Mucosa of stomach (tissue), 1 donor: ENCODE results near the gene GPR3.
"Not testable (repeated sequence)": the region's sequence is repeated elsewhere in the genome, so short reads cannot be mapped to it uniquely, and the experiment has no call there.

Source experiments
- H3K27me3 ChIP-seq: one replicate; pipeline ENCODE4 v1.7.0; 2013; ENCODE audit warnings: mild to moderate bottlenecking, low read length; ENCODE audit not compliant: control insufficient read depth, insufficient read depth
- H3K36me3 ChIP-seq: one replicate; pipeline ENCODE4 v1.7.0; 2013; ENCODE audit warnings: low read length; ENCODE audit not compliant: control insufficient read depth, insufficient read depth
- H3K4me1 ChIP-seq: one replicate; pipeline ENCODE4 v1.7.0; 2013; ENCODE audit warnings: mild to moderate bottlenecking, low read length; ENCODE audit not compliant: control insufficient read depth, insufficient read depth
- H3K4me3 ChIP-seq: one replicate; pipeline ENCODE4 v1.7.0; 2013; ENCODE audit warnings: low read length
- H3K9ac ChIP-seq: one replicate; pipeline ENCODE4 v1.7.0; 2013; ENCODE audit warnings: mild to moderate bottlenecking, low read length, moderate library complexity
- H3K9me3 ChIP-seq: one replicate; pipeline ENCODE4 v1.7.0; 2013; ENCODE audit warnings: mild to moderate bottlenecking, low read length, moderate library complexity; ENCODE audit not compliant: control insufficient read depth
- donor health status: Pancreatic carcinoma.

Gene GPR3

DNA sequence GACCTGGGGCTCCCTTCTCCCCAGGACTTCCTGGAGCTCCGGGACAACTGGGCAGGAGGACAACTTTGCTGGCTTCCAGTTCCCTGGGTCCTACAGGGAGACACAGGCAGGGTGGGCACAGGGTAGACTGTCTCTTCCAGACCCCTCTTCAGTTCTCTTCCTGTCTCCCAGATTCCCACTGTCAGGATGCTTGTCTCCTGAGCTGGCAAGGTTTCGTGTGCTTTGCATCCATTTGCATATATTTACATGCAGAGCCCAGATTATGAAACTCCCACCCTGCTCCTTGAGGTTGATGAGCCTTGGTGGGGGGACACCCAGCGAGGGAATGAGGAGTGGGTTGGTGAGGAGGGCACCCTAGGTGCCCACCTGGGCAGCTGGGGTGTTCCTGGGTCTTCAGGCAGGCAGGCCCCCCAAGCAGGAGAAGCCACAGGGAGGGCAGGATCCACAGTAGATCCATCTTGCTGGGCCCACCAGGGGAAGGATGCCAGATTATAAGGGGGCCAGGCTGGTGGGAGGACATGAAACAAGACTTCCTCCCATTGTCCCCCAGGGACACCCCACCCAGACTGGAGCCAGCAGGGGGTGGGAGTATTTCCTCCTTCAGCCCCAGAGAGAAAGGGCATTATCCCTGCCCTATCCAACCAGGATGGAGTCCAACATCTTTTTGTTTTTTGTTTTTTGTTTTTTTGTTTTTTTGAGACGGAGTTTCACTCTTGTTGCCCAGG lies 17.9 kb upstream of the GPR3 start, which contains the start of gene FCN3:
Gene FCN3 (minus strand): TSS at position 463 of the 725 bp plus-strand sequence. CDS start 6 bp downstream, at position 457.
- Histone ChIP-seq H3K9ac (no peak within 1 kb of the TSS), H3K36me3 (no peaks in the 10 kb centered on the region), H3K9me3 (no peaks in the 10 kb centered on the region), H3K4me3 (no peak within 1 kb of the TSS), H3K27me3 (no peaks in the 10 kb centered on the region), H3K4me1 (peaks cover 2% of the 10 kb centered on the region)

DNA sequence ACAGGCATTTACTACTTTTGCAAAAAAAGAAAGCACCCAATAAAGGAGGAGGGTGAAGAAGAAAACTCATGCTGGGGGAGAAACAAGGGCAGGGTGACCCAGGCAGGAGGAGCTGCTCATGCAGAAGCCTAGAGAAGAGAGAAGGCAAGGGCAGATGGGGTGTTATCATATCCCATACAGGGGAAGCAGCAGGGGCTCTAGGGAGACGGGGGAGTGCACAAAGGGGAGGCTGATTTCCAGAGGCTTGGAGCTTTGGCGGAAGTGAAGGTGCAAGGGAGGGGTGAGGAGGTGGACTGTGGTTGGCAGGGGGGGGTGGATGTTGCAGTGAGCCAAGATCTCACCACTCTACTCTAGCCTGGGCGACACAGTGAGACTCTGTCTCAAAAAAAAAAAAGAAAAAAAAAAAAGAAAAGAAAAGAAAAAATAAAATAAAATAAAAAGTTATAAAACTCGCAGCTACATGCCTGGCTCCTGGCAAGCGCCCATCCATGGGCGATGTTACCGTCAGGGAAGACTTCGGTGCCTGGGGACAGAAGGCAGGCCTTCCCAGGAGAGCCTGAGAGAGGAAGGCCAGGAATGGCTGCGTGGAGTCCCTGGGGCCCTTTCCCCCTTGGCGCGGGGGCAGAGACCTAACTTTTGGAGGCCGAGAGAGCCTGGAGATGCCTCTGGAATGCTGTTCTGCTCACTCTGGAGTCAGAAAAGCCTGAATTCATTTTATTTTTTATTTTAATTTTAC lies 14.5 kb upstream of the GPR3 start:
- no peak overlapping the region for H3K4me3 ChIP-seq
- H3K9me3 ChIP-seq = no peaks in the 10 kb centered on the region
- H3K27me3 ChIP-seq = peaks cover 14% of the 10 kb centered on the region
- peaks cover 16% of the 10 kb centered on the region for H3K4me1 ChIP-seq
- H3K36me3 ChIP-seq = no peaks in the 10 kb centered on the region
- no peak overlapping the region for H3K9ac ChIP-seq

DNA sequence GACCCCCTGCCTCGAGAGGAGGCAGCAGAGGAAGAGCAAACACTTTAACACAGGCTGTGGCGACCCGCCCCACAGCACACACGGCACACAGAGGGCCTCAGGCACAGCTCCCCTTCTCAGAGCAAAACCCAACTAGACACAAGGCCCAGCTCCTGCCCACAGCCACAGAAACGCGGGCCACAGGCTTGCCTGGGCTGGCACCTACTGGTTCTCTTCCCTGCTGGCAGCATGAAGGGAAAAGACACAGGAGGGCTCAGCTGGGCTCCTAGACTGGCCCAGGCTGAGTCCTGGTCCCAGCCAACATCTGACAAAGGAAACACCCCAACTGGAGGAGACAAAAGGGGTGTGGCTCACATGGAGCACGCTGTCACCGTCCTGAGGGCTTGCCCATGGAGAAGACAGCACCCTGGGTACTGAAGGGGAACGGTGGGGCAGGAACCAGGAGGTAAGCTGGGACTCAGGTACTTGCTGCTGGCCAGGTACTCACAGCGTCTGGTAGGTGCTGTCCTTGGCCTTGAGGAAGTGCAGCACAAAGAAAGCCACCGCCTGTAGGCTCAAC lies 12.8 kb upstream of the GPR3 start:
- Histone ChIP-seq H3K9ac (no peak overlapping the region), H3K9me3 (no peaks in the 10 kb centered on the region), H3K4me1 (peaks cover 20% of the 10 kb centered on the region), H3K4me3 (no peak overlapping the region), H3K36me3 (no peaks in the 10 kb centered on the region), H3K27me3 (peaks cover 14% of the 10 kb centered on the region)

DNA sequence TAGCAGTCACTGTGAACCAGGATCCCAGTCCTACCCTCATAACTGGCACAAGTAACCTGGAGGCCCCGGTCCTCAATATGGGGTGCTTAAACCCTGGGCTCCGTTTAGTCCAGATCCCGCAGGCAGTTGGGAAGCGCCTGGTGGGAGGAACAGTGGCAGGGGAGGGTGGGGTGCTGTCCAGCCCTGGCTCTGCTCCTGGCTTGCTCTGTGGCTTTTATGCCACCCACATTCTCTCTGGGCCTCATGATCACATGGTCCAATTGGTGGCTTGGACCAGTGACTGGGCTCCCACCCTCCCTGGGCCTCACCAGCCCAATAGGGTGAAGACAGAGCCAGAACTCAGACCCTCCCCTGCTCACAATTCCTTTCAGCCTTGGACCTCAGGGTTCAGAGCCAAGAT lies 12.2 kb upstream of the GPR3 start:
- H3K4me3 ChIP-seq = no peak overlapping the region
- H3K36me3 ChIP-seq = no peaks in the 10 kb centered on the region
- peaks cover 14% of the 10 kb centered on the region for H3K27me3 ChIP-seq
- H3K9ac ChIP-seq = no peak overlapping the region
- H3K9me3 ChIP-seq = no peaks in the 10 kb centered on the region
- peaks cover 20% of the 10 kb centered on the region for H3K4me1 ChIP-seq

DNA sequence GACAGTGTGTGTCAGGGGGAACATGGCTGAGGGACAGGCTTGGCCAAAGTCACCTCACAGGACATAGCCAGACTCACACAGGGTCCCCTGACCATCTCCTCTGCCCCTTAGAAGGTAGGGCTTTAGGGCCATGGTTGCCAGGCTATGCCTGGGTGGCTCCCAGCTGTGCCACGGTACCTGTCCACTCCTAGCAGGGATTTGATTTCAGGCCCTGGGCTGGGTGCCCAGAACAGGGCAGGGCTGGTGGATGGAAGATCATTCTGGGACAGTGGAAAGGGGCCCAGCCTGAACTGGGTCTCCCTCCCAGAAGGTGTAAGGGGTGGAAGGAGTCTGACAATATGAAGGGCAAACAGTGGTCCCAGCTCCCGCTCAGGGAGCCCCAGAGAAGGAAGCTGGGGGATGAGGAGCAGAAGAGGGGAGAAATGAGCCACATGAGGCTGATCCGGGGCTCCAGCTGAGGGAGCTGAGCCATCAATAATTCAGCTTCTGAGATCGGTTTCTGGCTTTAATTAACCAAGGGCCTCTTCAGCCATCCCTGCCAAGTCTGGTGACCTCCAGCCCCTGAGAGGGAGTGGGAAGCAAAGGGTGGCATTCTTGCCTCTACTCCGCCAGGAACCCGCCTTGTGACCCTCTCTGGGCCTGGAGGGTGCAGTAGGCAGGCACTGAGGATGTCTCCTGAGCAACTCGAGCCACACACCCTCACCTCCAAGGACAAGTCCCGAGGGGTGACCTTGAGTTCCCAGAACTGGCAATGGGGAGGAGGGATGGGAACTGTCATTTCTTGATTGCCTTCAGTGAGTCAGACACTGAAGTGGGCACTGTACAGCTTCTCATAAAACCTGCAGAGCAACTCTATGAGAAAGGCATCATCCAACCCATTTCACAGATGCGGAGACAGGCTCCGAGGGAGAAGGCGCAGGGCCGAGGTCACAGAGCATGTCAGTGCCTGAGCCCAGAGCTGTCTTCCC lies 11.4 kb upstream of the GPR3 start:
- H3K4me3 ChIP-seq = no peak overlapping the region
- H3K9ac ChIP-seq = no peak overlapping the region
- no peaks in the 10 kb centered on the region for H3K9me3 ChIP-seq
- peaks cover 20% of the 10 kb centered on the region for H3K4me1 ChIP-seq
- H3K36me3 ChIP-seq = no peaks in the 10 kb centered on the region
- peaks cover 14% of the 10 kb centered on the region for H3K27me3 ChIP-seq

DNA sequence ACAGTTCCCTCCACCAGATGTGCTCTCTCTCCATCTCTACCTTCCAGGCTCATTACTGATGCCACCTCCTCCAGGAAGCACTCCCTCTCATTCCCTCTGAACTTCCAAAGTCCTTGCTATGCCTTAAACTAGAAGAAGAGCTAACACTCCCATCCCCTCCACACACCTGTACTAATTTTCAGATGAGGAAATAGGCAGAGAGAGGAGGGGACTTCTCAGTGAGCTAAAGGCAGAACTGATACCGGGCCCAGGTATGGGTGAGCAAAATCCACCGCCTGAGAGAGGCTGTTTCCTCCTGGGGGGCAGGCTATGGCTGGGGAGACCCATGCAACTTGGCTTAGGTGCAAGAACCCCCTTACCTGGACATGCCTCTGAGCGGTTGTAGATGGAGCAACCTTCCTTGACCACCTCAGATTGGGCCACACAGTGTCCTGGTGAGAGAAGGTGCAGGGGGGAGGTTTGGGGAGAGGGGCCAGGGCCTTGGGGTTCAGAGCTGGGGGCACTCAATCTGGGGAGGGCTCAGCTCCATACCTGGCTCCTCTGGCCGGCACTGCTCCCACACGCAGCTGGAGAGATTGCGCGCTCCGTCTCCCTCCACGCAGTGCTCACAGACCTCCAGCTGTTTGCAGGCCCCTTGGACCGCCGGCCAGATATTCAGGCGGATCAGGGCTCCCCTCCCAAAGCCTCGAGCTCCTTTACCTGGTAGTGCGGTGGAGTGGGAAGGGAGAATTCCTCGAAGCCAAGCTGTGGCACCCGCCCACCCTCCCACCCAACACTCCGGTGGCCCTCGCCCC lies 10.3 kb upstream of the GPR3 start:
- no peak overlapping the region for H3K9ac ChIP-seq
- H3K27me3 ChIP-seq = peaks cover 14% of the 10 kb centered on the region
- peaks cover 20% of the 10 kb centered on the region for H3K4me1 ChIP-seq
- H3K36me3 ChIP-seq = no peaks in the 10 kb centered on the region
- no peaks in the 10 kb centered on the region for H3K9me3 ChIP-seq
- no peak overlapping the region for H3K4me3 ChIP-seq

DNA sequence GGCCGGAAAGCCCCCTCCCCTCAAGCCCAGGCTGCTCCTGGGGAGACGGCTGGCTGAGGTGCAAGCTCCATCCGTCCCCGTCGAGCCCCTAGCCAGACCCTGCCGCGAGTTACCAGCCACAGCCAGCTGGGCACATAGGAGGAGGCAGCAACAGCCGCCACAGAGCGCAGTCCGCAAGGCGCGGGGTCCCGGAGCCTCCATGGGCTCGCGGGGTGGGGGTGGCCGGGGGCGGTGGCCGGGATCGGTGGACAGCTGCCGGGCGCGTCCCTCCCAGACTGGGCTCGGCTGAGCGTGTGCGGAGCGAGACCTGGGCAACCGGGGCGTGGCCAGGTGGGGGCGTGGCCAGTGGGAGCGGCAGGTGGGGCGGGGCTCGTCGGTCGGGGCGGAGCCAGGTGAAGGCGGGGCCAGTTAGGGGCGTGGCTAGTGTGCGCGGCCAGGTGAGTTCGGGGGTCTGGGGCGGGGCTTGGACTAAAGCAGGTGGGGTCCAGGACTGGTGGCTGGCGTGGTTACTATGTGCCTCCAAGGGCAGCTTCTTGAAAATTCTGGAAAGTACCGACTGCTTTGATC lies 9.3 kb upstream of the GPR3 start, which contains the start of gene CD164L2:
Gene CD164L2 (minus strand): TSS at position 295 of the 567 bp plus-strand sequence. CDS start 94 bp downstream, at position 201.
- Histone ChIP-seq H3K4me3 (no peak within 1 kb of the TSS), H3K4me1 (peaks cover 20% of the 10 kb centered on the region), H3K36me3 (no peaks in the 10 kb centered on the region), H3K9ac (no peak within 1 kb of the TSS), H3K27me3 (peaks cover 14% of the 10 kb centered on the region), H3K9me3 (no peaks in the 10 kb centered on the region)

DNA sequence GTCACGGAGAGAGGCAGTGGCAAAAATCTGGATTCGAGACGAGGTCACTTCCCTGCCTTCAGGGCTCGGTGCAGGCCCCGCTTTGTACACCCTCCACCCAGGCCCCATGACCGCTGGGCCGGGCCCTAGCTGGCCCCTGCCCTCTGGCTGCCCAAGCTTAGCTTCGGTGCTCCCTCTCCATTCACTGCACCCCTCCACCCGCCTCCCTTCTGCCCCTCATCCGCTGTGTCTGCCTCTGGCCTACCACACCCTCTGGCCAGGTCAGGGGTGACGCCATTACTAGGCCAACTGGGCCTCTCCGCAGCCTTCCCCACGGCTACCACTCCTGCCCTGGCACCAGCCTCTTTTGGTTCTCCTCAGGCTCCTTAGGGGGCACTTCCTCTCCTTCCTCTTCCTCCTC lies 8.8 kb upstream of the GPR3 start:
- H3K36me3 ChIP-seq = no peaks in the 10 kb centered on the region
- H3K27me3 ChIP-seq = peaks cover 14% of the 10 kb centered on the region
- peaks cover 20% of the 10 kb centered on the region for H3K4me1 ChIP-seq
- H3K9ac ChIP-seq = no peak overlapping the region
- no peaks in the 10 kb centered on the region for H3K9me3 ChIP-seq
- no peak overlapping the region for H3K4me3 ChIP-seq

DNA sequence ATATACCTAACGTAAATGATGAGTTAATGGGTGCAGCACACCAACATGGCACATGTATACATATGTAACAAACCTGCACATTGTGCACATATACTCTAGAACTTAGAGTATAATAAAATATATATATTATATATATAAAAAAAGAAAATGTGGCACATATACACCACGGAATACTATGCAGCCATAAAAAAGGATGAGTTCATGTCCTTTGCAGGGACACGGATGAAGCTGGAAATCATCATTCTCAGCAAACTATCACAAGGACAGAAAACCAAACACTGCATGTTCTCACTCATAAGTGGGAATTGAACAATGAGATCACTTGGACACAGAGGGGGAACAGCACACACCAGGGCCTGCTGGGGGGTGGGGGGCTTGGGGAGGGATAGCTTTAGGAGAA lies 7.6 kb upstream of the GPR3 start:
- peaks cover 16% of the 10 kb centered on the region for H3K4me1 ChIP-seq
- not testable (repeated sequence) for H3K9ac ChIP-seq, H3K36me3 ChIP-seq, H3K4me3 ChIP-seq, H3K9me3 ChIP-seq
- peaks cover 14% of the 10 kb centered on the region for H3K27me3 ChIP-seq

DNA sequence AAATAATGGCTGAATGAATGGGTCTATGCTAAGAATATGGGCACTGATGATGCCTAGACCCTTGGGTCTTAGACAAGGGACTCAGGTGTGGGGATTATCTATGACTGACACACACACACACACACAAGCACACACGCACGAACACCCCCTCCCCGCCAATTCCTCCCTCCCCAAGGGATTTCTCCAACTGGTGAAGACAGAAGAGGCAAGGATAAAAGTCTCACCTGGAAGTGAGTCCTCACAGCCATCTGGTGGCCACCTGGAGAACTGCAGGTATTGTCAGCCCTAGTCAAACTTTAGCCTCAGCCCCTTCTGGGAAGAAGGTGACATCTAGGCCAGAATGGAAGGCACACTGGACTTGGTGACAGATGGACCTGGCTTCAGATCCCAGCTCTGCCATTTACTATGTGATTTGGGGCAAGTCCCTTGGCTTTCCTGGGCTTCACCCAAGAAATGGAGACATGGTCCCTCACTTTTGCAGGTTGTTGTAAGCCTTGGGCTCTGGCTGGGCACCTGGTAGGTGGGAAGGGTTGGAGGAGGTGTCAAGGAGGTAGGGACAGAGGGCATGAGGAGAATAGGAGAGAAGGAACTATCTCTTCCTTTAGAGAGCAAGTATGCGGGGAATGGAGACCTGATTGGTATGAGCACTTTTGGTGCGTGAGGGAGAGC lies 4.0 kb upstream of the GPR3 start:
- no peak overlapping the region for H3K9ac ChIP-seq

More for the DNA sequence above, 4.0 kb upstream of the GPR3 start:
- no peak overlapping the region for H3K4me3 ChIP-seq
- H3K4me1 ChIP-seq = peaks cover 21% of the 10 kb centered on the region
- no peaks in the 10 kb centered on the region for H3K27me3 ChIP-seq
- no peaks in the 10 kb centered on the region for H3K36me3 ChIP-seq
- no peaks in the 10 kb centered on the region for H3K9me3 ChIP-seq
